ENCODE measurements around the gene LGR6. TPM values are rescaled to one million over a fixed set of nuclear protein-coding genes. Genes with fewer than 3 reads are reported as not detected.

The LGR6 gene
- total RNA-seq, 4 donors from 2014 or later, result 1.6 to 4.9 (median 4.1) TPM

GRCh38 chr1:202310071-202310725 is 116.6 kb downstream of the LGR6 start:
- no peaks in the 10 kb centered on the region for H3K36me3 ChIP-seq
- H3K9me3 ChIP-seq, result no peaks in the 10 kb centered on the region
- H3K4me1 ChIP-seq, result no peaks in the 10 kb centered on the region
- no peak overlapping the region for H3K27ac ChIP-seq
- peak in 1 of 2 donors; percentile 47 for DNase-seq (ENCODE audit: low spot score in 2 of 2)
- peaks cover 4% of the 10 kb centered on the region for H3K27me3 ChIP-seq
- no peak overlapping the region for H3K4me3 ChIP-seq
- TF ChIP-seq POLR2AphosphoS5 (IDR thresholded peaks at IDR 0.05) (no peak), EP300 (IDR thresholded peaks at IDR 0.05) (no peak), POLR2A (IDR thresholded peaks at IDR 0.05) (no peak), CTCF (IDR thresholded peaks at IDR 0.05) (no peak)

GRCh38 chr1:202310746-202311145 is 117.1 kb downstream of the LGR6 start:
- H3K4me1 ChIP-seq, result no peaks in the 10 kb centered on the region
- H3K36me3 ChIP-seq, result no peaks in the 10 kb centered on the region
- TF ChIP-seq POLR2AphosphoS5 (IDR thresholded peaks at IDR 0.05), result no peak
- no peak for TF ChIP-seq EP300 (IDR thresholded peaks at IDR 0.05)
- TF ChIP-seq CTCF (IDR thresholded peaks at IDR 0.05), result no peak
- TF ChIP-seq POLR2A (IDR thresholded peaks at IDR 0.05), result no peak
- no peaks in the 10 kb centered on the region for H3K9me3 ChIP-seq
- WGBS, result 94% methylated on average over 3 of the region's 3 CpGs
- H3K27me3 ChIP-seq, result peaks cover 4% of the 10 kb centered on the region
- DNase-seq (ENCODE audit: low spot score in 2 of 2), result peak in 1 of 2 donors; percentile 55
- H3K27ac ChIP-seq, result no peak overlapping the region
- no peak overlapping the region for H3K4me3 ChIP-seq

- WGBS, result 19% methylated on average over 9 of the region's 14 CpGs
- H3K9me3 ChIP-seq, result no peaks in the 10 kb centered on the region
- no peaks in the 10 kb centered on the region for H3K4me1 ChIP-seq
- no peak overlapping the region for H3K4me3 ChIP-seq
- H3K27ac ChIP-seq, result no peak overlapping the region
- no peaks in the 10 kb centered on the region for H3K27me3 ChIP-seq
- TF ChIP-seq POLR2AphosphoS5 (IDR thresholded peaks at IDR 0.05), result no peak
- no peak for TF ChIP-seq CTCF (IDR thresholded peaks at IDR 0.05)
- no peak for TF ChIP-seq EP300 (IDR thresholded peaks at IDR 0.05)
- TF ChIP-seq POLR2A (IDR thresholded peaks at IDR 0.05), result no peak
- no peaks in the 10 kb centered on the region for H3K36me3 ChIP-seq
- peak; percentile 20 to 35 for DNase-seq (ENCODE audit: low spot score in 2 of 2)
Observed at GRCh38 chr1:202311875-202312635, 118.5 kb downstream of the LGR6 start.

GRCh38 chr1:202315576-202316168 is 122.1 kb downstream of the LGR6 start:
- Histone ChIP-seq H3K36me3 (no peaks in the 10 kb centered on the region), H3K9me3 (no peaks in the 10 kb centered on the region), H3K4me3 (no peak overlapping the region), H3K4me1 (no peaks in the 10 kb centered on the region), H3K27me3 (no peaks in the 10 kb centered on the region), H3K27ac (no peak overlapping the region)
- 28% methylated on average over 9 of the region's 9 CpGs for WGBS
- peak; percentile 70 to 84 for DNase-seq (ENCODE audit: low spot score in 2 of 2)
- TF ChIP-seq POLR2AphosphoS5 (IDR thresholded peaks at IDR 0.05), result no peak
- TF ChIP-seq CTCF (IDR thresholded peaks at IDR 0.05), result peak; percentile 62 to 87
- no peak for TF ChIP-seq EP300 (IDR thresholded peaks at IDR 0.05)

GRCh38 chr1:202316186-202316585 is 122.6 kb downstream of the LGR6 start:
- no peaks in the 10 kb centered on the region for H3K9me3 ChIP-seq
- no peaks in the 10 kb centered on the region for H3K36me3 ChIP-seq
- H3K4me3 ChIP-seq, result no peak overlapping the region
- DNase-seq (ENCODE audit: low spot score in 2 of 2), result peak; percentile 10 to 23
- H3K27ac ChIP-seq, result no peak overlapping the region
- TF ChIP-seq CTCF (IDR thresholded peaks at IDR 0.05), result no peak
- H3K27me3 ChIP-seq, result no peaks in the 10 kb centered on the region
- no peaks in the 10 kb centered on the region for H3K4me1 ChIP-seq

Data from suprapubic skin (tissue), 4 donors.